ENCODE data around the gene CALD1.

CALD1 gene

GRCh38 chr7:134932707-134933370 lies 153.4 kb downstream of the CALD1 start:
- DNase-seq = no peak

- DNase-seq = no peak
Observed at GRCh38 chr7:134933460-134934068, 154.1 kb downstream of the CALD1 start.

GRCh38 chr7:134935701-134936100 lies 156.3 kb downstream of the CALD1 start:
- no peak for DNase-seq

- DNase-seq = no peak
Observed at GRCh38 chr7:134936893-134937510, 157.6 kb downstream of the CALD1 start.

GRCh38 chr7:134938141-134938540 lies 158.7 kb downstream of the CALD1 start:
- no peak for DNase-seq

- DNase-seq = no peak
Observed at GRCh38 chr7:134939136-134939535, 159.7 kb downstream of the CALD1 start.

GRCh38 chr7:134940729-134941128 lies 161.3 kb downstream of the CALD1 start:
- no peak for DNase-seq

GRCh38 chr7:134941185-134941900 lies 161.9 kb downstream of the CALD1 start:
- no peak for DNase-seq

GRCh38 chr7:134941952-134942351 lies 162.5 kb downstream of the CALD1 start:
- DNase-seq = no peak

GRCh38 chr7:134942690-134943466 lies 163.4 kb downstream of the CALD1 start:
- no peak for DNase-seq

- DNase-seq = no peak
Observed at GRCh38 chr7:134943785-134944400, 164.5 kb downstream of the CALD1 start.

- no peak for DNase-seq
Observed at GRCh38 chr7:134945691-134946090, 166.3 kb downstream of the CALD1 start.

GRCh38 chr7:134946260-134946659 lies 166.8 kb downstream of the CALD1 start:
- no peak for DNase-seq

GRCh38 chr7:134947329-134947728 lies 167.9 kb downstream of the CALD1 start:
- no peak for DNase-seq

- no peak for DNase-seq
Observed at GRCh38 chr7:134947831-134948230, 168.4 kb downstream of the CALD1 start.

- no peak for DNase-seq
Observed at GRCh38 chr7:134948246-134948645, 168.8 kb downstream of the CALD1 start.

- DNase-seq = no peak
Observed at GRCh38 chr7:134948736-134949135, 169.3 kb downstream of the CALD1 start.

GRCh38 chr7:134949171-134949570 lies 169.7 kb downstream of the CALD1 start:
- DNase-seq = no peak

GRCh38 chr7:134954197-134955082 lies 175.0 kb downstream of the CALD1 start:
- DNase-seq = no peak

- DNase-seq = no peak
Observed at GRCh38 chr7:134957005-134957404, 177.6 kb downstream of the CALD1 start.

GRCh38 chr7:134959810-134960209 lies 180.4 kb downstream of the CALD1 start:
- DNase-seq = no peak

All from stimulated activated naive CD4-positive, alpha-beta T cell treated with Interleukin-2 at 50 U/mL for 16 hours (primary cell).